Measurements from ENCODE around the gene IL18R1.

The IL18R1 gene

DNA sequence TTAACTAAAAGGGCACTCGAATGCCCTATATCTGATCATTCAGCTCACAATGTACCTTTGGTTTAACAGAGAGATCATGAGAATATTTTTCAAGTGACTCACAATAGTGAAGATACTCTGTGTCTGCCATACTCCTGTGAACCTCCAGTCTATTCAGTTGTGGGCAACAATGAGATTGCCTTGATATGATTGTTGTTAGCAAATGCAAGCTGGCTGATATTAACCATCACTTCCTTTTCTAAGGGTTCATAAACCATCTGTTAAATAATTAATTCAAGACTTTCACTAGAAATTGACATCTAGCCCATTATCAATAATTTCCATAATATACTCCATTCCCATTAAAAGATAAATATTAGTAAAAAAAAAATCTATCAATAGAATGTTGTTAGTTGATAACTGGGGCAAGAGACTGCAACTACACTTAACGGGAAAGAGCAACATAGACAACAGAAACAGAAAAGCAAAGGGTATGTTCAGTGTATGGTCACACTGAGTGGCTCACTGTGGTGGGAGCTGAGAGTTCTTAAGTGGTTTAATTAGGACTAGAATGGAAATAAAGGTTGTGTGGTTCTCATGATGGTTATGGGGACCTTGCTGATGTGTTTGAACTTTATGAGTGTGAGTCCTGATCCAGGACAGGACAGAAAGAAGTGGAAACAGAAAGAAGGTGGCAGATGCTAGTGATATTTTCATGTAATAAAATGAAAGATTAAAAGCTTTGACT is 79.2 kb downstream of the IL18R1 start:
- no peak for DNase-seq (ENCODE audit: low spot score)

GRCh38 chr2:102435741-102436140 is 80.1 kb downstream of the IL18R1 start:
- DNase-seq (ENCODE audit: low spot score), result no peak

- no peak for DNase-seq (ENCODE audit: low spot score)
Observed at GRCh38 chr2:102436323-102436722, 80.7 kb downstream of the IL18R1 start.

GRCh38 chr2:102437122-102437521 is 81.5 kb downstream of the IL18R1 start:
- no peak for DNase-seq (ENCODE audit: low spot score)

DNA sequence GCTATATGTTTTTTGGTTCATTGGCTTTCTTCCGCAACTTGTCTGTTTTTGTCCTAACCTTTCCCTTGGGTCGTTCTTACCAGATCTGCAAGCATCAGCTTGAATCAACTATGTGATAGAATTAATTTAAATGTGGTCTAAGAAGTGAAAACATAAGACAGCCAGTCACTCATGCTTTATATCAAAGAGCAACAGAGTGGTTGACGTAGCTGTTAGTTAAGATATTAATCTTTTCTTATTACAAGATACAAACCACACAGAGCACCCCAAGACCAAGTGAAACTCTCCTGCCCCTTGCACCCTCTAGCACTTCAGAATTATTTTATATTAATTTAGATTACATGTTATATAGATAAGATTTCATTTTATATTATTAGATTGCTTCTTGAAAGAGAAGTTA is 82.5 kb downstream of the IL18R1 start:
- no peak for DNase-seq (ENCODE audit: low spot score)

GRCh38 chr2:102438578-102438977 is 83.0 kb downstream of the IL18R1 start:
- DNase-seq (ENCODE audit: low spot score), result no peak

GRCh38 chr2:102439065-102439695 is 83.6 kb downstream of the IL18R1 start:
- DNase-seq (ENCODE audit: low spot score), result no peak

GRCh38 chr2:102442967-102443828 is 87.6 kb downstream of the IL18R1 start:
- no peak for DNase-seq (ENCODE audit: low spot score)

DNA sequence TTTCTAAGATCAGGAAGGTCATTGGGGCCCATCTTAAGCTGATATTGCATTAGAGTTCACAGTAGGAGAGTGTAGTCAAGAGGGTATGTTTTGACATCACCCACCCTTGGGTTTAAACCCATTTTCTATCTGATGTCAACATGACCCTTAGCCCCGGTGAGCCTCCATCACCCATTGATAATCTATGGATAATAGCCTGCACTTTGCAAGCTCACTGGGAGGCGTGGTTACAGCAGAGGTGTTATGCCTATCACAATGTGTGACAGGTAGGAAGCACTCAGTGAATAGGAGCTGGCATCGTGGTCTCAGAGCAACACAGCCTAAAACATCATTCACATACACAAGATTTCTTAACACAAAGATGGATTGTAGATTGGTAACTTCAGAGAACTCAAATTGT is 88.6 kb downstream of the IL18R1 start:
- no peak for DNase-seq (ENCODE audit: low spot score)

DNA sequence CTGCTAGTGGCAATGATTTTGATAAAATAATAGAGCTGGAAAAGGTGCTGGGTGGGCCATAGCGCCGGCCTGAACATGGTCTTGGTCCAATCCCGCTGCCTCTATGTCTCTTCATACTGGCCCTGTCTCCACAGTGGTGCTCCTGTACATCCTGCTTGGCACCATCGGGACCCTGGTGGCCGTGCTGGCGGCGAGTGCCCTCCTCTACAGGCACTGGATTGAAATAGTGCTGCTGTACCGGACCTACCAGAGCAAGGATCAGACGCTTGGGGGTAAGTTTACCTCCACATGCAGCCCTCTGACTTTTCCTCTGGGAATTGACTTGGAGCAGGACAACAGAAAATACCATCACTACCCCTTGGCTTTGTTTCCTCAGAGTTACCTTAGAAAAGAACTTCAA is 91.3 kb downstream of the IL18R1 start:
- no peak for DNase-seq (ENCODE audit: low spot score)

Measured in putamen (tissue), 1 donor.